ENCODE measurements around the gene ZSWIM4. TPM values are rescaled to one million over a fixed set of nuclear protein-coding genes. Genes with fewer than 3 reads are reported as not detected.
"Not testable (repeated sequence)": the region's sequence is repeated elsewhere in the genome, so short reads cannot be mapped to it uniquely, and the experiment has no call there.

Gene ZSWIM4
- 1.2 TPM for polyA plus RNA-seq

DNA sequence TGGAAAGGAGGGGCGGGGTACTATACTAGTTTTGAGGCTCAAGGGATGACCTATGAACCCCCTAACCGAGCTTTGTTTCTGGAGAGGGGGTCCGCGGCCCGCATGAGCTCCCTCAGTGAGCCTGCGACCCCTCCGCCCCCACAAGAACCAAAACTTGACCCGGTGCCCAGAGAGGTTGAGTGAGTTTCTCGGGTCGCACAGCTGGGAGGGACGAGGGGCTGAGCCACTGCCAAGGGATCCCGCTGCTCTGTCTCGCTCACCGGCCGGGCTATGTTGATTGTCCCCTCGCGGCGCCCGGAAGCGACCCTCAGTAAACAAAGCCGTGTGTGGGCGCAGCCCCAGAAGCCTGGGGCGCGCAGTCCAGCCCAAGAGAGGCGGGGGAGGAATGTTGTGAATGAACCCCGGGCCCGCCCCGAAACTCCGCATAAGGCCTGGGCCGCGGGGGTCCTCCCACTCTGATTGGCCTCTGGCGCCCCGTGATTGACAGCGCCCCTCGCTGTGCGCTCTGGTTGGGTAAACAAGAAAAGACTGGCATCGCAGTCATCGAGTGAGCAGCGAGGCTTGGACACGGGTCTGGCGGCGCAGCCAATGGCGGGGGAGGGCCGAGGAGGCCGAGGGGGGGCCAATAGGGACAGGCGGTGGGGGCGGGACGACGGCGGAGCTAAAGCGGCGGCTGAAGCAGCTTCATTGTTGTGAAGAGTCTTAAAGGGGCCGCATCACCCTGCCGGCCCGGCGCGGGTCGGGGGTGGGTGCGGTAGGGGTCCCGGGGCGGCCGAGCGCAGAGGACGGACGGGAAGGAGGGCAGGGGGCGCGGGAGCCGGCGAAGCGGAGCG lies at the start of gene ZSWIM4:
Gene ZSWIM4, plus strand, starts transcription at position 687 of the 833 bp plus-strand sequence. CDS start 206 bp downstream, outside the sequence.
- Mint-ChIP-seq H3K27ac (peak within 1 kb of the TSS; percentile 95 to 99 (median 97)), H3K9me3 (no peaks in the 10 kb centered on the region), H3K36me3 (no peaks in the 10 kb centered on the region), H3K4me3 (peak within 1 kb of the TSS; percentile 93 to 100 (median 99)), H3K4me1 (peaks cover 18 to 23% (median 22%) of the 10 kb centered on the region in 3 donors), H3K27me3 (no peaks in the 10 kb centered on the region)

DNA sequence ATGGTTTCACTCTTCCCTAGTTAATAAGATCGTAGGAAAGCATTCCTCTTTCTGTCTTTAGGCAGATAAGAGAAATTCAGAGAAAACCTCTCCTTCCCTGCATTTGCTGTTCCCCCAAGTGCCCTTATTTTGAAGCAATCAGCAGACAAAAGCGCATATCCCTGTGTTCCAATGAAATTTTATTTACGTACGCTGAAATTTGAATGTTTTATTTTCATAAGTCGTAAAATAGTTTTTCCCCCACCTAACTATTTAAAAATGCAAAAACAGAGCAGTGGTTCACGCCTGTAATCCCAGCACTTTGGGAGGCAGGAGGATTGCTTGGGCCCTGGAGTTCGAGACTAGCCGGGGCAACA lies 48.2 kb upstream of the ZSWIM4 start:
- Mint-ChIP-seq H3K27me3 (no peaks in the 10 kb centered on the region), H3K36me3 (peaks cover 3% of the 10 kb centered on the region), H3K27ac (peak overlapping the region; percentile 80 to 92 (median 91)), H3K4me3 (peak overlapping the region; percentile 87 to 96 (median 94)), H3K9me3 (no peaks in the 10 kb centered on the region), H3K4me1 (peaks cover 11 to 16% (median 11%) of the 10 kb centered on the region in 3 donors)

DNA sequence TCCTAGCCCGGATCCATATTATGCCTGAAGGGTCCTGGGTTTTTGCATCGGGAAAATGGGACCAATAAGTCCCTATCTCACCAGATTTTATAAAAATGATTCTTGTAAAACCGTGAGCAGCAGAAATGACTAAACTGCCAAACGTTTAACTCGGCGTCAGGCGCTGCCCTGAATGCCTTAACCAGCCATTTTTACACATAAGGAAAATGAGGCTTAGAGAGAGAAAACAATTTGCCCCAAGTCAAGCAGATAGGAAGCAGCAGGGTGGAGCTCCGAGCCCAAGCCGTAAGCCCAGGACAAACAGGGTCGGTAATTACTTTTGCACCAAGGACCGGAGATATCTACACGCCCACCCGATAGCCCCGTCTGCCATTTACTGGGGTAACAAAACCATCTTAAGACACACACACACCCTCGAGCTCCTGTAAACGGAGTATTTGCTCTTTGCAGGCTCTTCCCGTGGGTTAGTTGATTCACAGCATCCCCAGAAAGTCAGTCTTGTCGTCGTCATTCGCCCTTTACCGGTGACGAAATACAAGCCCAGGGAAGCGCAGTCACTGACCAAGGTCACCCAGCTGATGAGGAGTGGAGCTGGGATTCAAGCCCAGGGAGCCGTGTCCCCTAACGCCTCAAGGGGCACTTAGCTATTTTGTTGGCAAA lies 46.9 kb upstream of the ZSWIM4 start:
- Mint-ChIP-seq H3K4me3 (peak overlapping the region; percentile 87 to 96 (median 94)), H3K36me3 (peaks cover 3% of the 10 kb centered on the region), H3K27ac (peak overlapping the region; percentile 89 to 92 (median 91)), H3K4me1 (peaks cover 11 to 16% (median 11%) of the 10 kb centered on the region in 3 donors), H3K9me3 (no peaks in the 10 kb centered on the region), H3K27me3 (no peaks in the 10 kb centered on the region)

DNA sequence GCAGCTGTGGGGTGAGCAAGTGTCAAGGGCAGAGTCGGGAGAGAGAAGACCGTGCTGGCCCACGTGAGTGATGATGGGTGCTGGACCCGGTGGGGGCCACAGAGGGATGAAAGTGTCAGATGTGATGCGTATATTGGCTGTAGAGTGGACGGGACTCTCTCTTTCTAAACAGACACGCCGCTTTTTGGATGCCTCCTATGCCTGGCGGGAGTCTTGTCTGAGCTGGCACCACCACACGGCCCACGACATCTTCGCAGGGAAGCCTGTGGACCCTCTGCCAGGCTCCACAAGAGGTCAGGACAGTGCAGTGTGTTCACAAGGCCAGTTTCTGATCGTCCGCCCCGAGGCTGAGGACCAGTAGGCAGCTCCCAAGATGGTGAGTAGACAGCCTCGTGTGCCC lies 43.8 kb upstream of the ZSWIM4 start:
- Mint-ChIP-seq H3K4me1 (peaks cover 11 to 16% (median 11%) of the 10 kb centered on the region in 3 donors), H3K9me3 (no peaks in the 10 kb centered on the region), H3K4me3 (peak overlapping the region in 1 of 4 donors; percentile 48), H3K36me3 (peaks cover 8% of the 10 kb centered on the region), H3K27me3 (no peaks in the 10 kb centered on the region), H3K27ac (no peak overlapping the region)

DNA sequence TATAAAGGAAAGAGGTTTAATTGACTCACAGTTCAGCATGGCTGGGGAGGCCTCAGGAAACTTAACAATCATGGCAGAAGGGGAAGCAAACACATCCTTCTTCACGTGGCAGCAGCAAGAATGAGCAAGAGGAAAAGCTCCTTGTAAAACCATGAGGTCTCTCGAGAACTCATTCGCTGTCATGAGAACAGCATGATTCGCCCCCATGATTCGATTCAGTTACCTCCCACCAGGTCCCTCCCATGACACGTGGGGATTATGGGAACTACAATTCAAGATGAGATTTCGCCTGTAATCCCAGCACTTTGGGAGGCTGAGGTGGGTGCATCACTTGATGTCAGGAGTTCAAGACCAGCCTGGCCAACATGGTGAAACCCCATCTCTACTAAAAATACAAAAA lies 41.6 kb upstream of the ZSWIM4 start:
- H3K4me1 Mint-ChIP-seq, H3K9me3 Mint-ChIP-seq, H3K27me3 Mint-ChIP-seq, H3K4me3 Mint-ChIP-seq, H3K36me3 Mint-ChIP-seq, H3K27ac Mint-ChIP-seq: not testable (repeated sequence)

DNA sequence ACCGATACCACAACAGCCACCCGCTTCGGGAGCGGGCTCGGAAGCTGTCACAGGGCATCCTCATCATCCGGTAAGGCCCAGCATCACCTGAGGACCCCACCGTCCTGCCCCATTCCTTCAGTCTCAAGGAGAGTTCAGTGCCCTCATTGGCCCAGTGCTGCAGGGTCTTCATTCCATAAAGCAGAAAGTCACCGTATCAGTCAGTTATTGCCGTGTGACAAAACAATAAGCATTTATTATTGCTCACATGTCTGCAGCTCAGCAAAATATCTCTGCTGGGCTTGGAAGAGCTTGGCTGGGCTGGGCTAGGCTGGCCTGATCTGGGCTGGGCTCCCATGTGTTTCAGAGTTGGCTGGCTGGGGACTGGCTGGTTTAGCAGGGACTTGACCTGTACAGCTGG lies 39.0 kb upstream of the ZSWIM4 start:
- peak overlapping the region in 1 of 4 donors; percentile 57 for H3K4me3 Mint-ChIP-seq
- peaks cover 6% of the 10 kb centered on the region for H3K36me3 Mint-ChIP-seq
- peak overlapping the region in 1 of 3 donors; percentile 71 for H3K27ac Mint-ChIP-seq

DNA sequence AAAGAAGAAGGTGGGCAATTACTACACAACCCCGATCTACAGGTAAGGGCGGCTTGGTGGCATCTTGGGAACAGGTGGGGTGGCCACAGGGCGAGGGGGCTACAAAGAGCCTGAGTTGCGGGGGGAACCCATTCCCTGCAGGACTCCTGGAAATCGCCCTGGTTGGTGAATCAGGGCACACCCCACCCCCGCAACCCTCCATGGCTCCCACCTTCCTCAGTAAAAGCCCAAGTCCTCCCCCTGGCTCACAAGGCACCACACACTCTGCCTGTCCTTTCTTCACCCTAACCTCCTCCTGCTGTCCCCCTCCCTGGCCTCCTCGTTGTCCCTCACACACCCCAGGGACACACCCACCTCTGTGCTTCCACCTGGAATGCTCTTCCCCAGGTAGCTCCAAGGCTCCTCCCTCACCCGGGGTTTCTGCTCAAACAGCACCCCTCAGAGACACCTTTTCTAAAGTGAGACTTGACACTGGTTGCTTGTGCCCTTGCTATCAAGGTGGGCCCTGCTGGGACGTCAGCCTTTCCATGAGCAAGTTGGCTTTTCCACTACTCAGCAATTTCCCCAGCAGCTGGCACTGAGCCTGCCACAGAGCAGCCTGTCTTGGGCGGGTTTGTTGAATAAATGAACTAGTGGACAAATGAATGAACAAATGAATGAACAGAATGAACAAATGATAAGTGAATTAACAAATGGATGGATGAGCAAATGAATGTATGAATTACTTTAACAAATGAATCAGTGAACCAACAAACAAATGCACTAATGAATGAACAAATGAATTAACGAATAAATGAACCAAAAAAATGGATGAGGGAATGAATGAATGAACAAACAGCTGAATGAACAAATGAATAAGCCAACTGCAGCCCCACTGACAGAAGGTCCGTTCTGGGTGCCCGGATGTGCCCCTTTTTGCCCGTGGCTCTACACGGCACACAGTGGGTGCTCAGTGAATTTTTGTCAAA lies 37.2 kb upstream of the ZSWIM4 start:
- Mint-ChIP-seq H3K9me3 (no peaks in the 10 kb centered on the region), H3K4me1 (peaks cover 0 to 2% (median 0%) of the 10 kb centered on the region in 3 donors), H3K27me3 (no peaks in the 10 kb centered on the region), H3K36me3 (peaks cover 9% of the 10 kb centered on the region), H3K27ac (no peak overlapping the region), H3K4me3 (no peak overlapping the region)

More for the DNA sequence above, 39.0 kb upstream of the ZSWIM4 start:
- H3K9me3 Mint-ChIP-seq: no peaks in the 10 kb centered on the region
- no peaks in the 10 kb centered on the region for H3K4me1 Mint-ChIP-seq
- H3K27me3 Mint-ChIP-seq: no peaks in the 10 kb centered on the region

DNA sequence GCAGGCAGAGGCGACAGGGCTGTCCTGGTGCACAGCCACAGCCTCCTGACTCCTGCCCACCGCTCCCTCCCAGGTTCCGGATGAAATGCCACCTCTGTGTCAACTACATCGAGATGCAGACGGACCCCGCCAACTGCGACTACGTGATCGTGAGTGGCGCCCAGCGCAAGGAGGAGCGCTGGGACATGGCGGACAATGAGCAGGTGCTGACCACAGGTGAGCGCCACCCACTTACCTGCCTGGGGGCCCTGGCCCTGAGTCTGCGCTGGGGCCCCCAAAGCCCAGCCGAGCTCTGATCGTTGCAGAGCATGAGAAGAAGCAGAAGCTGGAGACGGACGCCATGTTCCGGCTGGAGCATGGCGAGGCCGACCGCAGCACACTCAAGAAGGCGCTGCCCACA lies 36.4 kb upstream of the ZSWIM4 start:
- H3K4me1 Mint-ChIP-seq: peaks cover 0 to 4% (median 1%) of the 10 kb centered on the region in 3 donors
- H3K4me3 Mint-ChIP-seq: no peak overlapping the region
- no peaks in the 10 kb centered on the region for H3K9me3 Mint-ChIP-seq
- no peak overlapping the region for H3K27ac Mint-ChIP-seq
- no peaks in the 10 kb centered on the region for H3K27me3 Mint-ChIP-seq
- peaks cover 9% of the 10 kb centered on the region for H3K36me3 Mint-ChIP-seq

DNA sequence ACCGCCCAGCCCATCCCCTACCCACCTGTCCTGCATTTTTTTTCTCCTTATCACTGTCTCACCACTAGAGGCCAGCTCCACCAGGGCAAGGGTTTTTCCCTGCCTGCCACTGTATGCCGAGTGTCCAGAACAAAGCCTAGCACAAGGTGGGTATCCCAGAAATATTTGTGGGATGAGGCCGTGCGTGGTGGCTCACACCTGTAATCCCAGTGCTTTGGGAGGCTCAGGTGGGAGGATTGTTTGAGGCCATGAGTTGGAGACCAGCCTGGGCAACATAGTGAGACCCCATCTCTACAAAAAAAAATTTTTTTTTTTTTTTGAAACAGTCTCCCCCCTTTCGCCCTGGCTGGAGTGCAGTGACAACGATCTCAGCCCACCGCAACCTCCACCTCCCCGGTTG lies 33.8 kb upstream of the ZSWIM4 start:
- Mint-ChIP-seq H3K27ac (no peak overlapping the region), H3K4me1 (peaks cover 6 to 11% (median 10%) of the 10 kb centered on the region in 3 donors), H3K36me3 (peaks cover 4% of the 10 kb centered on the region), H3K9me3 (no peaks in the 10 kb centered on the region), H3K4me3 (no peak overlapping the region), H3K27me3 (no peaks in the 10 kb centered on the region)

DNA sequence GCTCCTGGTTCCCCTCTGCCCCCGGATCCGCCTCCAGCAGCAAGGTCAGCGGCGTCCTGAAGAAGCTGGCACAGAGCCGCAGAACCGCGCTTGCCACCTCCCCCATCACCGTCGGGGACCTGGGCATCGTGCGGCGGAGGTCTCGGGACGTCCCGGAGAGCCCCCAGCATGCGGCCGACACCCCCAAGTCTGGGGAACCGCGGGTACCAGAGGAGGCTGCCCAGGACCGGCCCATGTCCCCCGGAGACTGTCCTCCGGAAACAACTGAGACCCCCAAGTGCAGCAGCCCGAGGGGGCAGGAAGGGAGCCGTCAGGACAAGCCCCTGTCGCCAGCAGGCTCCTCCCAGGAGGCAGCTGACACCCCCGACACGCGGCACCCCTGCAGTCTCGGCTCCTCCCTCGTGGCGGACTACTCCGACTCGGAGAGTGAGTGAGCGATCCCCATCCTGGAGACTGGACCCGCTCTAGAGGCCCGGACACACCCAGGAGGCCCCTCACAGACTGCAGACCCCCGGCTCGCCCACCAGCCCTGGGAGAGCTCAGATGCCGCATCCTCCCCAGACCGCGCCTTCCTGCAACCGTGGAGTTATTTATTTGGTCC lies 32.5 kb upstream of the ZSWIM4 start:
- peak overlapping the region in 1 of 3 donors; percentile 16 for H3K27ac Mint-ChIP-seq
- no peaks in the 10 kb centered on the region for H3K27me3 Mint-ChIP-seq
- peaks cover 4% of the 10 kb centered on the region for H3K36me3 Mint-ChIP-seq
- peak overlapping the region in 1 of 4 donors; percentile 83 for H3K4me3 Mint-ChIP-seq
- no peaks in the 10 kb centered on the region for H3K9me3 Mint-ChIP-seq
- H3K4me1 Mint-ChIP-seq: peaks cover 6 to 11% (median 10%) of the 10 kb centered on the region in 3 donors

DNA sequence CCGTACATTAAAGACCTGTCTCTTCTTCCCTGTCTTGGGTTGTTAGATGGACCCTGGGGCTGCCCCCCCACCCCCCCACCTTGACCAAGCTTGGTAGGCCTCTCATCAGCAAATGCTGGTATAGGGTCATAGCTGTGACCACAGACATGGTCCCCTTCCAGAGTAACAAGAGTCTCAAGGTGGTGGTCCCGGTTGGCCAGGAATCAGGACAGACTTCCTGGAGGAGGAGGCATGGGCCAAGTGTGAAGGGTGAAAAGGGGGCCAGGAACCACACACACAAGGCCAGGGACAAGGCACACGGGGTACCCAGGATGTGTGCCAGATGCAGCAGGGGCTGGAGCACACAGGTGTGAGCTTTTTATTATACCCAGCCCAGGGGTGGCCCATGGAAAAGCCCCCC lies 32.0 kb upstream of the ZSWIM4 start:
- no peaks in the 10 kb centered on the region for H3K27me3 Mint-ChIP-seq
- peak overlapping the region; percentile 27 to 87 (median 76) for H3K4me3 Mint-ChIP-seq
- peaks cover 6 to 11% (median 10%) of the 10 kb centered on the region in 3 donors for H3K4me1 Mint-ChIP-seq
- H3K27ac Mint-ChIP-seq: no peak overlapping the region
- H3K9me3 Mint-ChIP-seq: no peaks in the 10 kb centered on the region
- peaks cover 3% of the 10 kb centered on the region for H3K36me3 Mint-ChIP-seq

DNA sequence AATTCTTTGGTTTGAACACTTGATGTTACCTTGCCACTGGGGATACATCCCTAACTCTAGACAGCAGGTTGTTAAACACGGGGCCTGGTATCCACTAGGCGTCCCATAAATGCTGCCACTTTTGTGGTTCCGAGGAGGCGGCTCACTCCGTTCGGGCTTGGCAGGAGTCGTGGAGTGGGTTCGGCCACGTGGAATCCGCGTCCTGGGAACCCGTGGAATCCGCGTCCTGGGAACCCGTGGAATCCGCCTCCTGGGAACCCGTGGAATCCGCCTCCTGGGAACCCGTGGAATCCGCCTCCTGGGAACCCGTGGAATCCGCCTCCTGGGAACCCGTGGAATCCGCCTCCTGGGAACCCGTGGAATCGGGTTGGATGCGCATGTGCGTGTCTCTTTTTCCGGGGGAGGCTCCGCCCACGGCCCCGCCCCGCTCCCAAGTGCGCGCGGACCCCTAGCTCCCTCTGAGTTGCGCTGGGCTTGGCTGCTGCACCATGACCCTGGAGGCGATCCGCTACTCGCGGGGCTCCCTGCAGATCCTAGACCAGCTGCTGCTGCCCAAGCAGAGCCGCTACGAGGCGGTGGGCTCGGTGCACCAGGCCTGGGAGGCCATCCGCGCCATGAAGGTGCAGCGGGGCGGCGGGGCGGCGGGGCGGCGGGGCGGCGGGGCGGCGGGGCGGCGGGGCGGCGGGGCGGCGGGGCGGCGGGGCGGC lies 31.0 kb upstream of the ZSWIM4 start, which contains the start of gene MRI1:
Gene MRI1, plus strand, starts transcription at position 422 of the 707 bp plus-strand sequence. Its CDS starts 67 bp downstream, at position 489.
- H3K27me3 Mint-ChIP-seq: no peaks in the 10 kb centered on the region
- H3K4me1 Mint-ChIP-seq: peaks cover 6 to 11% (median 10%) of the 10 kb centered on the region in 3 donors
- H3K9me3 Mint-ChIP-seq: no peaks in the 10 kb centered on the region
- H3K4me3 Mint-ChIP-seq: peak within 1 kb of the TSS; percentile 83 to 96 (median 89)
- peak within 1 kb of the TSS; percentile 50 to 73 (median 58) for H3K27ac Mint-ChIP-seq
- H3K36me3 Mint-ChIP-seq: peaks cover 3% of the 10 kb centered on the region

DNA sequence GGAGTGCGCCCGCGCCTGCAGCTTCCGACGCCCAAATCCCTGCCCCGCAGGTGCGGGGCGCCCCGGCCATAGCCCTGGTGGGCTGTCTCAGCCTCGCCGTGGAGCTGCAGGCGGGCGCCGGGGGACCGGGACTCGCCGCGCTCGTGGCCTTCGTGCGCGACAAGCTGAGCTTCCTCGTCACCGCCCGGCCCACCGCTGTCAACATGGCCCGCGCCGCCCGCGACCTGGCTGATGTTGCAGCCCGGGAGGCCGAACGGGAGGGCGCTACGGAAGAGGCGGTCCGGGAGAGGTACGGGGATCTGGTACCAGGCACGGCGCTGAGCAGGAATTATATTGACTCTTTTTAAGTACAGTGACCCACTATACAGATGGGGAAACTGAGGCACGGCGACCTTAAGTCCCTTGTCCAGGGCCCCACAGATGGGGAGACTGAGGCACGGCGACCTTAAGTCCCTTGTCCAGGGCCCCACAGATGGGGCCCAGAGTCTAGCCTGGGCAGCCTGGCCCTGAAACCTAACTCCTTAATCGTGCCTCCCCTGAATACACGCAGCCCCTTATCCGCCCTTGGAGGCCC lies 30.3 kb upstream of the ZSWIM4 start:
- Mint-ChIP-seq H3K36me3 (peaks cover 3% of the 10 kb centered on the region), H3K4me3 (peak overlapping the region; percentile 83 to 96 (median 89)), H3K27ac (peak overlapping the region in 2 of 3 donors; percentile 50 to 58), H3K4me1 (peaks cover 6 to 11% (median 10%) of the 10 kb centered on the region in 3 donors), H3K27me3 (no peaks in the 10 kb centered on the region), H3K9me3 (no peaks in the 10 kb centered on the region)
